Tibial artery (tissue), 4 donors: ENCODE data around the gene ADAM33.
A peak's percentile ranks its signal among the peaks of the same experiment; 100 is the strongest.

Experiments
- DNase-seq, 2 donors: peaks; one replicate each; pipeline ENCODE4 v3.0.0-alpha.2; 2019
- H3K27ac ChIP-seq, 2 donors: fragments of 200-600 bp; sonication (generic) in 1 of 2; 1 replicate in 1 of 2; 2 replicates in 1 of 2; pipeline ENCODE4 v1.5.1; 2018 to 2019; ENCODE audit warnings: mild to moderate bottlenecking in 1 of 2
- H3K27me3 ChIP-seq, 2 donors: fragments of 200-600 bp; sonication (generic) in 1 of 2; one replicate each; pipeline versions ENCODE4 v1.5.1 to v1.6.0; 2016 to 2019
- H3K36me3 ChIP-seq, 3 donors: fragments of 200-600 bp; sonication (generic) in 2 of 3; one replicate each; pipeline ENCODE4 v1.5.1; 2016 to 2019; ENCODE audit warnings: mild to moderate bottlenecking in 2 of 3
- H3K4me1 ChIP-seq, 4 donors: fragments of 200-600 bp; sonication (generic) in 2 of 4; 1 replicate in 3 of 4; 2 replicates in 1 of 4; pipeline ENCODE4 v1.5.1; 2016 to 2019
- H3K4me3 ChIP-seq, 2 donors: fragments of 200-600 bp; sonication (generic) in 1 of 2; 1 replicate in 1 of 2; 2 replicates in 1 of 2; pipeline ENCODE4 v1.5.1; 2018 to 2019; ENCODE audit warnings: mild to moderate bottlenecking in 2 of 2
- H3K9me3 ChIP-seq, 3 donors: fragments of 200-600 bp; sonication (generic) in 1 of 3; one replicate each; pipeline ENCODE4 v1.5.1; 2016 to 2019
- intact Hi-C: fragments of 100-400 bp; cut with DNase I; formaldehyde crosslinking; loops from one replicate; pipeline ENCODE4 v1.15.0; 2023; ENCODE audit warnings: low total_unique reads
- TF ChIP-seq, protein P1 (sequence below), 2 experiments: fragments of 200-600 bp in 1 of 2; fragments of 450-650 bp in 1 of 2; IDR thresholded peaks; one replicate each; pipeline ENCODE4 v1.5.1; 2017 to 2019; ENCODE audit warnings: antibody characterized with exemption in 2 of 2, mild to moderate bottlenecking in 1 of 2, moderate library complexity in 1 of 2

ADAM33 gene

DNA sequence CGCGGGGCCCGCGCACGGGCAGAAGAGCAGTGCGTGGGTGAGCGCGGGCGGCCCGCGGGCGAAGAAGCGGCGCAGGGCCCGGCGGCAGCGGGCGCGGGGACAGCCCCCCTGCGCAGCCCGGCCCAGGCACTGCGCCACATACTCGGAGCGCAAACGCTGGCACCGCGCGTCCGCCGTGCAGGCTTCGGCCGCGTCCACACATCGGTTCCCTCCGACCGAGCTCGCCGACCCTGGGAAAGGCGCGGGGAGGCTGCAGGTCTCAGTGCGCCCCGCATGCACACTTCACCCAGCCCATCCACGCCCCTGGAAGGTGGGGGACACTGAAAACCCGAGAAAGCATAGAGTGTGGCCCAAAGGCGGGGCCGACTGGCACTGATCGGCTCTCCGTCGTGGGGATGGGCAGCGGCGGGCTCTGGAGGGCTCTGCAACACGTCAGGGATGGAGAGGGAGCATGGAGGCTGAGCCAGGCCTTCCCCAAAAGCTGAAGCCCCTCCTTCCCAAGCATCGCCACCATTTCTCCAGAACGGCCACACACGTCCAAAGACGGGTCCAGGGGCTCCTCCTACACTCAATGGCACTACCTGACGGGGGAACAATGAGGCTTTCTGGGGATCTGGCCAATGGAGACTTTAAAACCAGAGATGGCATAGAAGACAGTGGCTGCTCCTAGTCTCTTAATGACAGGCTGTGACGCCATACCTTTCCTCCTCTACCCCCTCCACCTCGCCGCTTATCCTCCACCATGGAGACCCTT lies 20.6 kb downstream of the ADAM33 start:
- Histone ChIP-seq H3K4me3 (no peak overlapping the region), H3K36me3 (no peaks in the 10 kb centered on the region), H3K9me3 (no peaks in the 10 kb centered on the region), H3K4me1 (peaks cover 0 to 13% (median 4%) of the 10 kb centered on the region in 4 donors), H3K27ac (no peak overlapping the region), H3K27me3 (peaks cover 0 to 49% of the 10 kb centered on the region in 2 donors)
- peak; percentile 13 to 50 for DNase-seq
- intact Hi-C loops = no loop called here
- TF ChIP-seq, protein P1, sequence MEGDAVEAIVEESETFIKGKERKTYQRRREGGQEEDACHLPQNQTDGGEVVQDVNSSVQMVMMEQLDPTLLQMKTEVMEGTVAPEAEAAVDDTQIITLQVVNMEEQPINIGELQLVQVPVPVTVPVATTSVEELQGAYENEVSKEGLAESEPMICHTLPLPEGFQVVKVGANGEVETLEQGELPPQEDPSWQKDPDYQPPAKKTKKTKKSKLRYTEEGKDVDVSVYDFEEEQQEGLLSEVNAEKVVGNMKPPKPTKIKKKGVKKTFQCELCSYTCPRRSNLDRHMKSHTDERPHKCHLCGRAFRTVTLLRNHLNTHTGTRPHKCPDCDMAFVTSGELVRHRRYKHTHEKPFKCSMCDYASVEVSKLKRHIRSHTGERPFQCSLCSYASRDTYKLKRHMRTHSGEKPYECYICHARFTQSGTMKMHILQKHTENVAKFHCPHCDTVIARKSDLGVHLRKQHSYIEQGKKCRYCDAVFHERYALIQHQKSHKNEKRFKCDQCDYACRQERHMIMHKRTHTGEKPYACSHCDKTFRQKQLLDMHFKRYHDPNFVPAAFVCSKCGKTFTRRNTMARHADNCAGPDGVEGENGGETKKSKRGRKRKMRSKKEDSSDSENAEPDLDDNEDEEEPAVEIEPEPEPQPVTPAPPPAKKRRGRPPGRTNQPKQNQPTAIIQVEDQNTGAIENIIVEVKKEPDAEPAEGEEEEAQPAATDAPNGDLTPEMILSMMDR (IDR thresholded peaks at IDR 0.05) = no peak

GRCh38 chr20:3660262-3661059 lies 21.3 kb downstream of the ADAM33 start:
- TF ChIP-seq, protein P1 (IDR thresholded peaks at IDR 0.05) = no peak
- H3K27me3 ChIP-seq = peaks cover 0 to 49% of the 10 kb centered on the region in 2 donors
- peak; percentile 8 to 54 for DNase-seq
- H3K4me1 ChIP-seq = peaks cover 0 to 12% (median 4%) of the 10 kb centered on the region in 4 donors
- intact Hi-C loops = no loop called here
- H3K9me3 ChIP-seq = no peaks in the 10 kb centered on the region
- no peak overlapping the region for H3K27ac ChIP-seq
- H3K36me3 ChIP-seq = no peaks in the 10 kb centered on the region
- H3K4me3 ChIP-seq = no peak overlapping the region

DNA sequence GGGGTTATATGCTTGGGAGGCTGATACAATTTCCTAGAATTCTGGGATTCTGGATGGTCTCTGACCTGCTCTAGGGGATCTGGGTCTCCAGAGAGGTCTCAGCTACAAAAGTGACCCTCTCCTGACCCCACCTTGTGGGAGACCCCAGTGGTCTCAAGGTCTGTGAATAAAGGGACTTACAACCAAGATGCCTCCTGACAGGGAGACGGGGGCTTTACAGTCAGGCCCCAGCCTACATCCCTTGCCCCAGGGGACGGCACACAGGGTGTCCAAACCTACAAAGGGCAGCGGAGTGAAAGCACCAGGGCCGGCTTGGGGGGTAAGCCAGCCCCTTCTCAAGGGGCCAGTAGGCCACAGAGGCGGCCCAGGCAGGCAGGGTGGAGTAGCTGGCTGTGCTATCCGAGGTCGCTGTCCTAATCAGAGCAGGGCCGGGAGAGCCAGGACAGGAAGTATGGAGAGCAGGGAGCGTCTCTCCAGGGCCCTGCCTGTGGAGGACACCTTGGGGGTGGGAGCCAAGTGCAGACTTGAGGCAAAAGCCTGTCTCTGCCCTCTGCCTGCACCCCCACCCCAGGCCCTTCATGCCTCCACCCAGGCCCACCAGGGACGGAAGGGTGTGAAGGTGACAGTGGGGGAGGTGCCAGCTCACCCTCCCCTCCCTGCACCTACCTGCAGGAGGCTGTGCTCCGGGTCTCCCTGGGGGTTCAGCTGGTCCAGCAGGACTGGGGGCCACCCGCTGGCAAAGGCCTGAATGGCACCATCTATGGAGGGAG lies 22.1 kb downstream of the ADAM33 start:
- peaks cover 0 to 12% (median 4%) of the 10 kb centered on the region in 4 donors for H3K4me1 ChIP-seq
- no peaks in the 10 kb centered on the region for H3K9me3 ChIP-seq
- DNase-seq = peak in 1 of 2 donors; percentile 52
- TF ChIP-seq, protein P1 (IDR thresholded peaks at IDR 0.05) = no peak
- no peak overlapping the region for H3K27ac ChIP-seq
- H3K4me3 ChIP-seq = no peak overlapping the region
- peaks cover 0 to 49% of the 10 kb centered on the region in 2 donors for H3K27me3 ChIP-seq
- H3K36me3 ChIP-seq = no peaks in the 10 kb centered on the region
- intact Hi-C loops = no loop called here

DNA sequence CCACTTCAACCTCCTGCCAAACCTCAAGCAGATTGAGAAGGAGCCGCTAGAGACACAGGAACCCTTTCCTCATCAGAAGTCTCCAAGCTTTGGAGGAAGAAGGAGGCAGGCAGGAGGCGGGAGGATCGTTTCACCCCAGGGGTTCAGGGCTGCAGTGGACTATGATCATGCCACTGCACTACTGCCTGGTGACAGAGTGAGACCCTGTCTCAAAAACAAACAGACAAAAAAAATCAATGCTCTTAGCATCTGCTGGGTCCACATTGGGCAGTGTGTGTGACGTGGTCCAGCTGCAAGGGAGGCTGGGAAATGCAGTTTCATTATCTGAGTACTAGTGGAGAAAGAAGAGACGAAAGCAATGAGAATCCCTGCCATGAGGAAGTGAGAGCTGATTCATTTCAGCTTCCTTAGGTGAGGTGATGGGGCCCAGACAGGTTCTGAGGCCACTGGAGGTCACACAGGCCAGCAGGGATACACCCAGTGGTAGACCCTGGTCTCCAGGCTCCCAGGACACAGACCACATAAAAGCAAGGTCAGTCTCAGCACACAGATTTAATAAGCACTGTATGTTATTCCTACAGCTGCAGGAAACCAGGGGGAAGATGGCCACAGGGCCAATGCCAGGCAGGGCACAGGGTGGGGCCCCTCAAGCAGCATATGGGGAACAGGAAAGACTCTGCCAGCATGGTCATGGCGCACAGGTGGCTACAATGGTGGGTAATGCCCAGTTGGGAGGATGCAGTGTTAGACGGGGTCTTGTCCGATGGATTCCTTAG lies 22.9 kb downstream of the ADAM33 start:
- TF ChIP-seq, protein P1 (IDR thresholded peaks at IDR 0.05) = no peak
- no peak overlapping the region for H3K27ac ChIP-seq
- intact Hi-C loops = no loop called here
- no peaks in the 10 kb centered on the region for H3K36me3 ChIP-seq
- peak in 1 of 2 donors; percentile 39 for DNase-seq
- H3K4me3 ChIP-seq = no peak overlapping the region
- peaks cover 0 to 12% (median 4%) of the 10 kb centered on the region in 4 donors for H3K4me1 ChIP-seq
- peaks cover 0 to 49% of the 10 kb centered on the region in 2 donors for H3K27me3 ChIP-seq
- no peaks in the 10 kb centered on the region for H3K9me3 ChIP-seq
